CD14-positive monocyte (primary cell): Measurements from ENCODE around the gene OR2AT4. TPM values are rescaled to one million over a fixed set of nuclear protein-coding genes. Genes with fewer than 3 reads are reported as not detected.

ENCODE experiments used
- DNase-seq, 3 donors: peaks; one replicate each; pipeline ENCODE4 v3.0.0-alpha.2; 2011 to 2022
- H2AFZ ChIP-seq: 2 replicates; pipeline ENCODE4 v1.6.0; 2012; ENCODE audit warnings: mild to moderate bottlenecking, low read depth, low read length, inconsistent platforms; ENCODE audit not compliant: insufficient read depth, poor library complexity, severe bottlenecking
- H3K27ac ChIP-seq, 2 donors: 1 replicate in 1 of 2; 2 replicates in 1 of 2; pipeline ENCODE4 v1.5.1; 2012 to 2013; ENCODE audit warnings: low read length in 2 of 2, control low read depth in 1 of 2, inconsistent platforms in 1 of 2, low read depth in 1 of 2, mild to moderate bottlenecking in 1 of 2
- H3K27me3 ChIP-seq, 2 donors: one replicate each; pipeline versions ENCODE4 v1.6.0 to v1.6.1; 2011 to 2013; ENCODE audit warnings: low read length in 2 of 2; ENCODE audit not compliant: control insufficient read depth in 2 of 2, insufficient read depth in 2 of 2
- H3K36me3 ChIP-seq, 2 donors: replicated peaks in 1 of 2; 1 replicate in 1 of 2; 2 replicates in 1 of 2; pipeline versions ENCODE4 v1.5.1 to v1.6.1; 2012 to 2013; ENCODE audit warnings: low read length in 2 of 2, control low read depth in 1 of 2, inconsistent platforms in 1 of 2, mild to moderate bottlenecking in 1 of 2; ENCODE audit not compliant: insufficient read depth in 2 of 2, control insufficient read depth in 1 of 2
- H3K4me1 ChIP-seq, 2 donors: 1 replicate in 1 of 2; 2 replicates in 1 of 2; pipeline versions ENCODE4 v1.5.1 to v1.6.1; 2012 to 2013; ENCODE audit warnings: low read length in 2 of 2, control low read depth in 1 of 2, inconsistent platforms in 1 of 2, mild to moderate bottlenecking in 1 of 2, moderate library complexity in 1 of 2; ENCODE audit not compliant: insufficient read depth in 2 of 2, control insufficient read depth in 1 of 2
- H3K4me2 ChIP-seq: replicated peaks from 2 replicates; pipeline ENCODE3; 2012; ENCODE audit warnings: low read length, moderate library complexity, mild to moderate bottlenecking; ENCODE audit not compliant: poor library complexity, severe bottlenecking; ENCODE audit errors: extremely low read depth
- H3K4me3 ChIP-seq, 3 experiments: fragments of 200-600 bp in 1 of 3; sonication (generic) in 1 of 3; replicated peaks in 1 of 3; 1 replicate in 2 of 3; 2 replicates in 1 of 3; pipeline ENCODE4 v1.5.1; 2011 to 2013; ENCODE audit warnings: low read length in 3 of 3, mild to moderate bottlenecking in 3 of 3, control low read depth in 2 of 3, low read depth in 2 of 3, inconsistent platforms in 1 of 3, moderate library complexity in 1 of 3
- H3K79me2 ChIP-seq: 2 replicates; pipeline ENCODE4 v1.6.0; 2012; ENCODE audit warnings: mild to moderate bottlenecking, control low read depth, inconsistent platforms, low read length, moderate library complexity; ENCODE audit not compliant: insufficient read depth
- H3K9ac ChIP-seq: 2 replicates; pipeline ENCODE4 v1.6.0; 2017; ENCODE audit warnings: low read length, mild to moderate bottlenecking; ENCODE audit not compliant: insufficient read depth, poor library complexity, severe bottlenecking
- H3K9me3 ChIP-seq, 2 donors: replicated peaks in 1 of 2; 1 replicate in 1 of 2; 2 replicates in 1 of 2; pipeline versions ENCODE4 v1.5.1 to v1.6.1; 2012 to 2013; ENCODE audit warnings: low read length in 2 of 2, control low read depth in 1 of 2; ENCODE audit not compliant: control insufficient read depth in 1 of 2, insufficient read depth in 1 of 2
- H4K20me1 ChIP-seq: 2 replicates; pipeline ENCODE4 v1.6.0; 2012; ENCODE audit warnings: mild to moderate bottlenecking, low read length, control low read depth, moderate library complexity; ENCODE audit not compliant: insufficient read depth
- H3K27ac Mint-ChIP-seq, 7 donors: one replicate each; pipeline ENCODE4 v1.8.0; 2020; ENCODE audit warnings: mild to moderate bottlenecking in 7 of 7, mixed read lengths in 7 of 7, moderate library complexity in 6 of 7, inconsistent platforms in 2 of 7
- H3K27me3 Mint-ChIP-seq, 3 donors: one replicate each; pipeline ENCODE4 v1.8.0; 2021 to 2022; ENCODE audit warnings: low read depth in 3 of 3, mild to moderate bottlenecking in 3 of 3, mixed read lengths in 3 of 3, moderate library complexity in 3 of 3, inconsistent platforms in 1 of 3
- H3K36me3 Mint-ChIP-seq, 2 donors: one replicate each; pipeline ENCODE4 v1.8.0; 2020; ENCODE audit warnings: mixed read lengths in 2 of 2, inconsistent platforms in 1 of 2, mild to moderate bottlenecking in 1 of 2
- H3K4me1 Mint-ChIP-seq: one replicate; pipeline ENCODE4 v1.8.0; 2020; ENCODE audit warnings: mild to moderate bottlenecking, mixed read lengths
- H3K4me3 Mint-ChIP-seq, 2 donors: one replicate each; pipeline ENCODE4 v1.8.0; 2020; ENCODE audit warnings: mild to moderate bottlenecking in 2 of 2, mixed read lengths in 2 of 2, moderate library complexity in 1 of 2
- H3K9me3 Mint-ChIP-seq, 7 donors: one replicate each; pipeline ENCODE4 v1.8.0; 2020 to 2022; ENCODE audit warnings: mixed read lengths in 7 of 7, mild to moderate bottlenecking in 6 of 7, moderate library complexity in 6 of 7, inconsistent platforms in 2 of 7
- CTCF ChIP-seq: fragments of 200-600 bp; IDR thresholded peaks from one replicate; pipeline ENCODE4 v1.8.0; 2022; ENCODE audit warnings: antibody characterized with exemption, mild to moderate bottlenecking
- WGBS: methylation state at CpG from one replicate; pipeline ENCODE4 v1.1.5; 2013; ENCODE audit warnings: missing lambda C conversion rate; ENCODE audit not compliant: insufficient coverage; 5-methylcytosine and 5-hydroxymethylcytosine counted together
- intact Hi-C, 2 donors: fragments of 100-400 bp; cut with micrococcal nuclease; formaldehyde crosslinking; loops; one replicate each; pipeline versions ENCODE4 v1.15.0 to v1.15.1; 2023
- polyA plus RNA-seq, 3 donors: library from polyadenylated mRNA; depleted of rRNA in 1 of 3; unstranded in 2 of 3; stranded (reverse) in 1 of 3; fragments of 300-500 nt in 2 of 3; fragments of >200 nt in 1 of 3; fragmentation: Illumina TruSeq in 2 of 3; gene quantifications; 1 replicate in 2 of 3; 2 replicates in 1 of 3; pipeline ENCODE4 v1.2.3, GENCODE V29; 2012 to 2021

OR2AT4 gene
- polyA plus RNA-seq, 3 donors: not detected

- Histone ChIP-seq H3K27ac (no peak overlapping the region), H4K20me1 (no peaks in the 10 kb centered on the region), H2AFZ (no peak overlapping the region), H3K9me3 (no peaks in the 10 kb centered on the region), H3K4me1 (no peaks in the 10 kb centered on the region), H3K79me2 (no peaks in the 10 kb centered on the region), H3K9ac (no peak overlapping the region), H3K4me2 (no peak overlapping the region), H3K27me3 (peaks cover 0 to 5% of the 10 kb centered on the region in 2 donors), H3K36me3 (no peaks in the 10 kb centered on the region), H3K4me3 (no peak overlapping the region)
- Mint-ChIP-seq H3K27ac (no peak overlapping the region), H3K36me3 (no peaks in the 10 kb centered on the region), H3K9me3 (peaks cover 0 to 2% (median 0%) of the 10 kb centered on the region in 7 donors), H3K27me3 (peaks cover 7 to 12% (median 9%) of the 10 kb centered on the region in 3 donors), H3K4me3 (no peak overlapping the region), H3K4me1 (no peaks in the 10 kb centered on the region)
- no peak for DNase-seq
- no peak for TF ChIP-seq CTCF
- no CpG with 5 or more reads among the region's 2 CpGs for WGBS
- intact Hi-C loops: no loop called here
Measured at GRCh38 chr11:75078233-75078632, 18.4 kb downstream of the OR2AT4 start.

GRCh38 chr11:75077316-75077715, 19.4 kb downstream of the OR2AT4 start:
- 70% methylated on average over 2 of the region's 7 CpGs for WGBS

More at GRCh38 chr11:75077316-75077715, 19.4 kb downstream of the OR2AT4 start:
- Mint-ChIP-seq H3K27ac (no peak overlapping the region), H3K27me3 (peaks cover 5 to 8% (median 7%) of the 10 kb centered on the region in 3 donors), H3K4me1 (no peaks in the 10 kb centered on the region), H3K4me3 (no peak overlapping the region), H3K36me3 (no peaks in the 10 kb centered on the region), H3K9me3 (peaks cover 0 to 2% (median 0%) of the 10 kb centered on the region in 7 donors)
- no peak overlapping the region for H3K9ac ChIP-seq
- H3K27me3 ChIP-seq: peaks cover 0 to 5% of the 10 kb centered on the region in 2 donors
- no peaks in the 10 kb centered on the region for H3K4me1 ChIP-seq
- no peaks in the 10 kb centered on the region for H4K20me1 ChIP-seq
- intact Hi-C loops: no loop called here
- H2AFZ ChIP-seq: no peak overlapping the region
- no peaks in the 10 kb centered on the region for H3K36me3 ChIP-seq
- no peak overlapping the region for H3K4me2 ChIP-seq
- no peak for TF ChIP-seq CTCF
- H3K4me3 ChIP-seq: no peak overlapping the region
- H3K9me3 ChIP-seq: no peaks in the 10 kb centered on the region
- no peak overlapping the region for H3K27ac ChIP-seq
- DNase-seq: no peak
- H3K79me2 ChIP-seq: no peaks in the 10 kb centered on the region
